HFF-Myc (cell line): ENCODE results near the gene CTAG1A.
"Not testable (repeated sequence)": the region's sequence is repeated elsewhere in the genome, so short reads cannot be mapped to it uniquely, and the experiment has no call there.

Experiments
- DNase-seq: peaks from one replicate; pipeline ENCODE4 v3.0.0-alpha.2; 2011; ENCODE audit warnings: low read depth; ENCODE audit errors: extremely low read depth
- H3K4me3 ChIP-seq: replicated peaks from 2 replicates; pipeline ENCODE4 v1.5.1; 2011; ENCODE audit warnings: low read depth, mild to moderate bottlenecking, control low read depth, low read length
- TF ChIP-seq, protein P1 (sequence below): IDR thresholded peaks from 2 replicates; pipeline ENCODE4 v1.5.1; 2012; ENCODE audit warnings: mild to moderate bottlenecking, low read depth, low read length, control low read depth; ENCODE audit errors: missing control alignments

CTAG1A gene

DNA sequence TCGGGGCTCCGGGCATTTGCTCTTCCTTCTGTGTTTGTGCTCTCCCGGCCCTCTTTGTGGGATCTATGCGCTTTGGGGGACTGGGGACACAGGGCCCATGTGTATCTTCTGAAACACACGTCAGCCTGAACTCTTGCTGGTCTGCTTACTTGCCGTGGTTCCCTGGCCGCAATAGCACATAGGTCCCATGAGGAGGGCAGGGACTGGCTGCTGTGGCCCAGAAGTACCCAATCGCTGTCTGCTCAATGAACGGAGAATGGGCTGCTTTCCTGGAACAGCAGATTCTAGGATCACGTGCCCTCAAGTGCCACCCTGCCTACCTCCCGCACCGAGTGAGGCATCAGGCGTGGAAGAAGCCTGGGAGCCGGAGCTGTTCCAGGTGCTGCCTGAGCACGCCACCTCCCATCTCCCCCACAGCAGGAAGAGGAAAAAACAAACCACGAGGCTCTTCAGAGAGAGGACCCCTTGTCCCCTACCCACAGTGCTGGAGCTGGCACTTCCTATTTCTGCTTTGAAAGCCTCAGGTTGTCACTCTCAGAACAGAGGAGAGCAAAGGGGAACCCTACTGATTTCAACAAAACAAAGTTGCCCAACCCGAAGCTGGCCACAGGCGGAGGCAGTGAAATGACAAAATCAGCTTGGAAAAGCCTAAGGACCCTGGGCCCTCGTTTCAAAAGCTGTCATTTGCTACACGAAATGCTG lies 42.1 kb upstream of the CTAG1A start:
- TF ChIP-seq, protein P1, sequence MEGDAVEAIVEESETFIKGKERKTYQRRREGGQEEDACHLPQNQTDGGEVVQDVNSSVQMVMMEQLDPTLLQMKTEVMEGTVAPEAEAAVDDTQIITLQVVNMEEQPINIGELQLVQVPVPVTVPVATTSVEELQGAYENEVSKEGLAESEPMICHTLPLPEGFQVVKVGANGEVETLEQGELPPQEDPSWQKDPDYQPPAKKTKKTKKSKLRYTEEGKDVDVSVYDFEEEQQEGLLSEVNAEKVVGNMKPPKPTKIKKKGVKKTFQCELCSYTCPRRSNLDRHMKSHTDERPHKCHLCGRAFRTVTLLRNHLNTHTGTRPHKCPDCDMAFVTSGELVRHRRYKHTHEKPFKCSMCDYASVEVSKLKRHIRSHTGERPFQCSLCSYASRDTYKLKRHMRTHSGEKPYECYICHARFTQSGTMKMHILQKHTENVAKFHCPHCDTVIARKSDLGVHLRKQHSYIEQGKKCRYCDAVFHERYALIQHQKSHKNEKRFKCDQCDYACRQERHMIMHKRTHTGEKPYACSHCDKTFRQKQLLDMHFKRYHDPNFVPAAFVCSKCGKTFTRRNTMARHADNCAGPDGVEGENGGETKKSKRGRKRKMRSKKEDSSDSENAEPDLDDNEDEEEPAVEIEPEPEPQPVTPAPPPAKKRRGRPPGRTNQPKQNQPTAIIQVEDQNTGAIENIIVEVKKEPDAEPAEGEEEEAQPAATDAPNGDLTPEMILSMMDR = no peak
- H3K4me3 ChIP-seq = no peak overlapping the region
- DNase-seq = no peak

DNA sequence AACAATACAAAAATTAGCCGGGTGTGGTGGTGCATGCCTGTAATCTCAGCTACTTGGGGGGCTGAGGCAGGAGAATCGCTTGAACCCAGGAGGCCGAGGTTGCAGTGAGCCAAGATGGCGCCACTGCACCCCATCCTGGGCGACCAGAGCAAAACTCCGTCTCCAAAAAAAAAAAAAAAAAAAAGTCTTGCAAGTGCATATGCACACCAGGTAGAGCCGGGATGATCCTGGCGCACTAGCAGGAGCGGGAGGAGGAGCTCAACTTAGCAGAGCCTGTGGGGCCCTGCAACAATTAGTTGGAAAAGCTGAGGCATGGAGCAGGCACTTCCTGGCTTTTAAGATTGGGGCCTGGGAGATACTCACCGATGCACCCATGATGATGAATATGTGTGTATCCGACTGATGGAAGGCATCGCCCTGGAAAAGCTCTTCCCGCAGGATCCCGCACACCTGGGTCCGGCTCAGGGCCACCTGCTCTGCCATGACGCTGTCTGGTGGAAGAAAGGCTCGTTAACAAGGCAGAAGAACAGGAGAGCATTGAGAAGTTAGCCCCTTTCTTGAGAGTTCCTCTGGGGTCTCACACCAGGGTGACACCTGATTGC lies 39.2 kb upstream of the CTAG1A start:
- TF ChIP-seq, protein P1 = no peak
- DNase-seq = no peak
- peak overlapping the region; percentile 81 for H3K4me3 ChIP-seq

DNA sequence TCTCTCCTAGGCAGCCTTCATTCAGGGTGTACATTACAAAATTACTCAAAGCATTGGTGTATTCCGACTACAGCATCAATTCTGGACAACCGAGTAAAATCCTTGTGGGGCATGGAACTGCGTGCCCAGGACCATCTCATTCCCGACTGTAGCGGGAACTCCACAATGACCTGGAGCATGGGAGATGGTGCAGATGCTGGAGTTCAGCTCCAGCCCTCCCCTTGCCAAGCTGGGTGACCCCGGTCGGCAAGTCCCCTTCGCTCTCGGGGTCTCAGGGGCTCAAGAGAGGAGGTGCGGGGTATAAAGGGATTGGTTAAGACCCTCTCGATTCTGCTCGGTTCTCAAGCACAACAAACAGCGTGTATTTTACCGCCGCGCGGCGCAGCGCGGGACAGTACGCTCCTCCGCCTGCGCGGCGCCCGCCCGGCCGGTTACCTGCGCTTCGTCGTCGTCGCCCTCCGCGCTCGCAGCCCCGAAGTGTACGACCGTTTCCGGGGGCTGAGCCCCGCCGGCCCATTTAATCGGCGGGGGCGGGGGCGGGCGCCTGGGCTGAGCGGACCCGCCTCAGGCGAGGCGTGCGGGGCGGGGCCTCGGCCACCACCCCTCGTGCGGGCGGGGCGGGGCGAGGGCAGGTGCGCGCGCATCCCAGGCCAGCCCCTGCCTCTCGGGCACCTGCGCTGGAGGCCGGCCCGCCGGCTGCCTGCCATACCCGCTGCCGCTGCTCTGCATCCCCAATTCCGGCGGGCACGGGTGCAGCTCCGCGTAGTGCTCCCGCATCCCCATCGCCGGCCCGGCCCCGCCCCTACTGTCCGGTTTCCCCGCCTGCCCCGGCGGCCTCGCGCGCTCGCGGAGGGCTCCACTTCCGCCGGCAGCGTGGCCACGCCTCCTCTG lies 38.3 kb upstream of the CTAG1A start, which contains the start of gene G6PD:
G6PD (minus strand) TSS at position 493 of the 891 bp plus-strand sequence. CDS start 691 bp downstream, outside the sequence.
- TF ChIP-seq, protein P1 = no peak
- DNase-seq = no peak
- H3K4me3 ChIP-seq = peak within 1 kb of the TSS; percentile 81

DNA sequence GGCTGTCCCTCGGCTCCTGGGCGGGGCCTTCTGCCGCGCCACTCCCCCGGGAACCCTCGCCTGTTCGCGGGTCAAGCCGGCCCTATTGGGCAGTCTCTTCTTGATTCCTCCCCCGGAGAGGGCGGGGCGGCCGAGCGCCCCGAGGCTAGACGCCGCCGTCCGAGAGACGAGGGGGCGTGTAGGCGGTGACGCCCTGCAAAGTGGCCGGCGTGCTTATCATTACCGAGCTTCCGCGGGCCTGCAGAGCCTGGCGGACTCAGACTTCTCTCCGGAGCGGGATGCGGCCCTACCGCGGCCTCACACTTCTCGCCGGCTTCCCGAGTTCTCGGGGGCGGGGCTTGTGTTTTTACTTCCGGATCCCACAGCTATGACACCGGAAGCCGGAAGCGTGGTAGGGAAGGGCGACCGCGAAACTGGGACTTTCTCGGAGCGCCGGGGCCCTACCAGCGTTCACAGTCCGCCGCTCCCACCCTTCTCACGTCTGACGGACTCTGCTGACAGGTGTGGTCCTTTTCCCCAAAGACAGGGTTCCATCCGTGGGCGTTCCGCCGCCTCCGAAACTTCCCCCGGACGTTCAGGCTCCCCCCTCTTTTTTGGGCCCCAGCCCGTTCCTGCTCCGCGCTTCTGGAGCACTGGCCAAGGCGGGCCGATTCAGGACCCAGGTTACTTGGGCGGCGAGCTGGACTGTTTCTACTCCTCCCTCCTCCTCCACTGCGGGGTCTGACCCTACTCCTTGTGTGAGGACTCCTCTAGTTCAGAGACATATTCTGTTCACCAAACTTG lies 37.5 kb upstream of the CTAG1A start, which contains the start of gene IKBKG:
IKBKG (plus strand) TSS at position 376 of the 783 bp plus-strand sequence. CDS start 4,383 bp downstream, outside the sequence.
- TF ChIP-seq, protein P1 = no peak

DNA sequence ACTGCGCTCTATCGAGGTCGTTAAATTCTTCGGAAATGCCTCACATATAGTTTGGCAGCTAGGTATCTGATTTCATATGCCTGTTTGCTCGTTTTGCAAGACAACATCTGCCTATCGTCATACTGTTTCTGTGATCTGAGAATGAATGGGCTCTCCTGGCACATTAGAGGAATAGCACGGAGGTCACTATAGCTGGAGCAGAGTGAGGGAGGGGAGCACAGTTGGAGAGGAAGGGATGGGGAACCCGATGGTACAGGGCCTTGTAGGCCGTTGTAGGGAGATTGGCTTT lies 37.0 kb upstream of the CTAG1A start:
- peak overlapping the region; percentile 81 for H3K4me3 ChIP-seq
- TF ChIP-seq, protein P1 = no peak
- DNase-seq = no peak

More for the DNA sequence above, 37.5 kb upstream of the CTAG1A start, which contains the start of gene IKBKG:
- H3K4me3 ChIP-seq = peak within 1 kb of the TSS; percentile 81
- DNase-seq = peak; percentile 48

DNA sequence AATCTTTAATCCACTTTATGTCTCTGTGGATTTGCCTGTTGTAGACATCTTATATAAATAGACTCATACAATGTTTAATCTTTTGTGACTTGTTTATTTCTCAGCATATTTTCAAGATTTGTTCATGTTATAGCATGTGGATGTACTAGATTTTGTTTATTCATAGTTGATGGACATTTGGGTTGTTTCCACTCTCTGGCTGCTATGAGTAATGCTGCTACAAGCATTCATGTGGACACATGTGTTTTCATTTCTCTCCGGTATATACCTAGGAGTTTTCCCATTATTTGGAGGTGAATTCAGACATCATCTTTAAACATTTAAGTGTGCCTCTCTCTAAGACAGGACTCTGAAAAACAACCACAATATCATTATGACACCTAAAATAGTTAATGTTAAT lies 35.2 kb upstream of the CTAG1A start:
- DNase-seq = no peak
- TF ChIP-seq, protein P1 = no peak
- H3K4me3 ChIP-seq = no peak overlapping the region

DNA sequence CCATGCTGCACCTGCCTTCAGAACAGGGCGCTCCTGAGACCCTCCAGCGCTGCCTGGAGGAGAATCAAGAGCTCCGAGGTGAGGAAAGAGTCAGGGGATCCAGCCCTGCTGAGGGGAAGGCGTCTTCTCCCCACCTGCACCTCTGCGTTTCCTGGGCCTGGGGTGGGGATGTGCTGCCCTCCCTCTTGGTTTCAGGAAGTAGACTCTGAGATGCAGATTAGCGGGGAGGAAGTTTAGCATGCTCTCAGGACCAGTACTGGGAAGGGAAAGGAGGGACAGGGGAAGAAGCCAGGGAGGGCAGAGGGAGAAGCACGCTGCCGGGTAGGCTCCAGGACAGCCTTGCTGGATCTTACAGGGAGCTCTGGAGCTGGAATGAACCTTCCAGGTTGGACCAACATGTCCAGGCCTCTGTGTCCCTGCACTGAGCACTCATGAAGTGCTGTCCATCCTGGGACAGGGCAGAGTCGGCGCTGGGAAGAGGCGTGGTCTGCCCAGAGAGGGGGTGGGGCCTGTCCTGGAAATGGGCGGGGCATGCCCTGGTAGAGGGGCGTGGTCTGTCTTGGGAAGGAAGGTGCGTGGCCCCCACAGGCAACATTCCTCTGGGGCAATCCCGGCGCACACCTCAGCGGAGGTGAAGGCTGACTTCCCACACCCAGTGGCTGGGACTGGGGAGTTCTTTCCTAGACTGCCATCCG lies 32.7 kb upstream of the CTAG1A start:
- not testable (repeated sequence) for DNase-seq, H3K4me3 ChIP-seq

DNA sequence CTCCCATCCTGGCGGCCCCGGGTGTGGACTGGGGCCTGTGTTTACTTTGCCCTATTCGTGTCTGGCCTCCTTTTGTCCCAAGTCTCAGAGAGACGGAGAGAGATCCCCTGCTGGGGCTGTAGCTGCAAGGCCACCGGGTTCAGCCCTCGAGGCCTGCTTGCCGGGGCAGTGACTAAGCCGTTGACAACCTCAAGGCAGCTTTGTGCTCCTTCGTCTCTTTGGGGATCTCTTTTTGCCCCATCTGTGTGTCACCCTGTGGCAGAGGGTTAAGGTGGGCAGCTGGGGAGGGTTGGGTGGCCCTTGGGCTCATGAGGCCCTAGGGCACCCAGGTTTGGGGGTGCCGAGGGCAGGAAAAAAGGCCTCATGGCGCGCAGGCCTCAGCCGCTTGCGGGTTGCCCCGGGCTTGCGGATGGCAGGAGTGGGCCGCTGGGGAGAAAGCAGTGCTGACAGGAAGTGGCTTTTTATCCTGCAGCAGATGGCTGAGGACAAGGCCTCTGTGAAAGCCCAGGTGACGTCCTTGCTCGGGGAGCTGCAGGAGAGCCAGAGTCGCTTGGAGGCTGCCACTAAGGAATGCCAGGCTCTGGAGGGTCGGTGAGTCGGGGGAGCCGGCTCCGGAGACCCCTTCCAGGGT lies 26.8 kb upstream of the CTAG1A start:
- not testable (repeated sequence) for DNase-seq, H3K4me3 ChIP-seq

DNA sequence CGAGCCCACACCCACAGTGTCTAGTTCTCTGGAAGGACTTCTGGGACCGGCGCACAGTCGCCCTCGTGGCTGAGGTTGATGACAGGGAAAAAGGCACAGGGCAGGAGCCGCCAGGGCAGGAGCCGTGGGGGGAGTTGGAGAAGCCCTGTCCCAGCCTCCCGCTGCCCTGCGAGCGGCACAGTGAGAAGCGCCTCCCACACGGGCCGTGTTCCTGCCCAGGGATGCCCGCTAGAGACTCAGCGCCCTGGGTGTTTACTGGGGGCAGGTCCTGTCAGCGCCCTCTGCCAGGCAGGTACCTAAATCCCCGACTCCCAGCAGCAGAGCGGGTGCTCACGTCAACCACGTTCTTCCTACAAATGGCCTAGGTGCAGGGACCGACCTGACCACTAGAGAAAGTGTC lies 26.0 kb upstream of the CTAG1A start:
- DNase-seq, H3K4me3 ChIP-seq: not testable (repeated sequence)
